ENCODE data around the gene TUBA3E. TPM values are rescaled to one million over a fixed set of nuclear protein-coding genes. Genes with fewer than 3 reads are reported as not detected.
"Not testable (repeated sequence)": the region's sequence is repeated elsewhere in the genome, so short reads cannot be mapped to it uniquely, and the experiment has no call there.

The TUBA3E gene
- total RNA-seq, 4 donors from 2014 or later = not detected

- Histone ChIP-seq H3K27me3 (no peaks in the 10 kb centered on the region), H3K4me3 (no peak overlapping the region), H3K4me1 (peaks cover 0 to 20% (median 11%) of the 10 kb centered on the region in 3 donors), H3K27ac (no peak overlapping the region), H3K9me3 (no peaks in the 10 kb centered on the region), H3K36me3 (peaks cover 0 to 47% of the 10 kb centered on the region in 2 donors)
- no peak for TF ChIP-seq POLR2A (IDR thresholded peaks at IDR 0.05)
- no peak for TF ChIP-seq CTCF (IDR thresholded peaks at IDR 0.05)
- TF ChIP-seq POLR2AphosphoS5 (IDR thresholded peaks at IDR 0.05) = no peak
- no peak for TF ChIP-seq EP300 (IDR thresholded peaks at IDR 0.05)
- no peak for ATAC-seq
- WGBS, 2 donors (ENCODE audit: low coverage in 1 of 2) = 40 to 100% methylated on average over 1 of the region's 8 CpGs
Measured at GRCh38 chr2:130187268-130187667, 11.0 kb downstream of the TUBA3E start.

GRCh38 chr2:130186391-130186790, 11.8 kb downstream of the TUBA3E start:
- H3K36me3 ChIP-seq = peaks cover 0 to 40% of the 10 kb centered on the region in 2 donors
- H3K4me1 ChIP-seq = peaks cover 0 to 20% (median 11%) of the 10 kb centered on the region in 3 donors
- no peaks in the 10 kb centered on the region for H3K27me3 ChIP-seq
- 70% methylated on average over 5 of the region's 5 CpGs; no CpG with 5 or more reads in 1 of the 2 donors for WGBS, 2 donors (ENCODE audit: low coverage in 1 of 2)
- no peak overlapping the region for H3K4me3 ChIP-seq
- no peak overlapping the region for H3K27ac ChIP-seq
- TF ChIP-seq POLR2AphosphoS5 (IDR thresholded peaks at IDR 0.05) = no peak
- TF ChIP-seq POLR2A (IDR thresholded peaks at IDR 0.05) = no peak
- ATAC-seq = no peak
- no peaks in the 10 kb centered on the region for H3K9me3 ChIP-seq

- TF ChIP-seq EP300 (IDR thresholded peaks at IDR 0.05) (no peak), POLR2A (IDR thresholded peaks at IDR 0.05) (no peak), POLR2AphosphoS5 (IDR thresholded peaks at IDR 0.05) (no peak), CTCF (IDR thresholded peaks at IDR 0.05) (no peak)
- Histone ChIP-seq H3K27ac (no peak overlapping the region), H3K4me1 (peaks cover 0 to 20% (median 11%) of the 10 kb centered on the region in 3 donors), H3K4me3 (no peak overlapping the region), H3K27me3 (no peaks in the 10 kb centered on the region), H3K36me3 (peaks cover 0 to 35% of the 10 kb centered on the region in 2 donors), H3K9me3 (no peaks in the 10 kb centered on the region)
- no peak for ATAC-seq
- 71% methylated on average over 3 of the region's 4 CpGs; no CpG with 5 or more reads in 1 of the 2 donors for WGBS, 2 donors (ENCODE audit: low coverage in 1 of 2)
Measured at GRCh38 chr2:130185896-130186295, 12.3 kb downstream of the TUBA3E start.

GRCh38 chr2:130185436-130185835, 12.8 kb downstream of the TUBA3E start:
- Histone ChIP-seq H3K27ac (no peak overlapping the region), H3K4me1 (peaks cover 0 to 25% (median 15%) of the 10 kb centered on the region in 3 donors), H3K27me3 (no peaks in the 10 kb centered on the region), H3K36me3 (peaks cover 0 to 31% of the 10 kb centered on the region in 2 donors), H3K9me3 (no peaks in the 10 kb centered on the region), H3K4me3 (no peak overlapping the region)
- ATAC-seq = no peak
- 83 to 88% methylated on average over 5 of the region's 10 CpGs for WGBS, 2 donors (ENCODE audit: low coverage in 1 of 2)
- TF ChIP-seq CTCF (IDR thresholded peaks at IDR 0.05) = no peak
- no peak for TF ChIP-seq EP300 (IDR thresholded peaks at IDR 0.05)
- no peak for TF ChIP-seq POLR2A (IDR thresholded peaks at IDR 0.05)
- no peak for TF ChIP-seq POLR2AphosphoS5 (IDR thresholded peaks at IDR 0.05)

- WGBS, 2 donors (ENCODE audit: low coverage in 1 of 2) = 31 to 86% methylated on average over 9 to 11 of the region's 26 CpGs
- TF ChIP-seq POLR2AphosphoS5 (IDR thresholded peaks at IDR 0.05) (no peak), CTCF (IDR thresholded peaks at IDR 0.05) (no peak), EP300 (IDR thresholded peaks at IDR 0.05) (no peak), POLR2A (IDR thresholded peaks at IDR 0.05) (no peak)
- H3K9me3 ChIP-seq = no peaks in the 10 kb centered on the region
- H3K36me3 ChIP-seq = peaks cover 0 to 26% of the 10 kb centered on the region in 2 donors
- no peak for ATAC-seq
- H3K27ac ChIP-seq = peak overlapping the region in 3 of 4 donors; percentile 94 to 96 (median 96)
- peaks cover 0 to 42% (median 19%) of the 10 kb centered on the region in 3 donors for H3K4me1 ChIP-seq
- peak overlapping the region in 1 of 2 donors; percentile 93 for H3K4me3 ChIP-seq
- no peaks in the 10 kb centered on the region for H3K27me3 ChIP-seq
Measured at GRCh38 chr2:130183512-130184373, 14.5 kb downstream of the TUBA3E start.

GRCh38 chr2:130182826-130183511, 15.3 kb downstream of the TUBA3E start:
- Histone ChIP-seq H3K36me3 (peaks cover 0 to 25% of the 10 kb centered on the region in 2 donors), H3K4me3 (peak overlapping the region; percentile 71 to 93), H3K4me1 (peaks cover 0 to 42% (median 19%) of the 10 kb centered on the region in 3 donors), H3K27ac (peak overlapping the region; percentile 15 to 96 (median 95))
- no CpG with 5 or more reads among the region's 23 CpGs for WGBS, 2 donors (ENCODE audit: low coverage in 1 of 2)
- not testable (repeated sequence) for H3K9me3 ChIP-seq, ATAC-seq, H3K27me3 ChIP-seq
